K562 (cell line): Measurements from ENCODE around the gene RTF1. TPM values are rescaled to one million over a fixed set of nuclear protein-coding genes. Genes with fewer than 3 reads are reported as not detected.
A peak's percentile ranks its signal among the peaks of the same experiment; 100 is the strongest.

ENCODE experiments used
- ATAC-seq: fragments of 200-7000 bp; cut with Tn5 transposase; 3 replicates; pipeline ENCODE4 v1.9.1; 2020; ENCODE audit warnings: moderate library complexity
- BruUV-seq: library from RNA; stranded (reverse); fragments of 400-500 nt; replicated peaks from 2 replicates; lab custom pipeline; 2021; lab: Mats Ljungman, UMichigan
- CTCF ChIA-PET: fragments of 300-600 bp; formaldehyde crosslinking; extraction: SDS; loops from one replicate; lab custom pipeline; 2021; ENCODE audit warnings: low intra/inter-chr PET ratio; lab: Yijun Ruan, JAX
- POLR2A ChIA-PET: fragments of 300-600, 350-650 bp; sonication (Branson Sonifier 250); formaldehyde crosslinking; extraction: SDS; loops from one replicate; lab custom pipeline; 2021; ENCODE audit warnings: antibody characterized with exemption, inconsistent platforms; lab: Yijun Ruan, JAX
- DNase-seq, 4 experiments: peaks; one replicate each; pipeline versions ENCODE4 v3.0.0 to v3.0.0-alpha.2; 2011 to 2018; ENCODE audit warnings: low spot score in 3 of 4, mixed read lengths in 3 of 4; ENCODE audit errors: extremely low read depth in 1 of 4
- FAIRE-seq: peaks from 2 replicates; lab custom pipeline; 2011; peaks lifted over from hg19 to GRCh38; lab: Jason Lieb, UNC
- H2AFZ ChIP-seq: 2 replicates; pipeline ENCODE4 v1.6.0; 2011; ENCODE audit warnings: low read depth, low read length, control low read depth, inconsistent platforms
- H3K27ac ChIP-seq: fragments of 200-600 bp; 3 replicates; pipeline ENCODE4 v1.8.0; 2011; ENCODE audit warnings: low read depth, mild to moderate bottlenecking, control low read depth, inconsistent platforms, low read length, moderate library complexity, mixed read lengths; ENCODE audit errors: extremely low read depth
- H3K27me3 ChIP-seq, 2 experiments: fragments of 300-600 bp in 1 of 2; 2 replicates in 1 of 2; 3 replicates in 1 of 2; pipeline versions ENCODE4 v1.6.0 to v1.8.0; 2011; ENCODE audit warnings: inconsistent platforms in 2 of 2, low read length in 2 of 2, mild to moderate bottlenecking in 1 of 2, mixed read lengths in 1 of 2, moderate library complexity in 1 of 2; ENCODE audit not compliant: control insufficient read depth in 2 of 2, insufficient read depth in 2 of 2
- H3K36me3 ChIP-seq: fragments of 300-600 bp; 3 replicates; pipeline ENCODE4 v1.8.0; 2011; ENCODE audit warnings: mild to moderate bottlenecking, low read length, inconsistent platforms; ENCODE audit not compliant: control insufficient read depth, insufficient read depth
- H3K4me1 ChIP-seq, 2 experiments: fragments of 200-600 bp in 1 of 2; replicated peaks in 1 of 2; 2 replicates in 1 of 2; 3 replicates in 1 of 2; pipeline versions ENCODE4 v1.5.1 to v1.8.0; 2011; ENCODE audit warnings: inconsistent platforms in 2 of 2, low read length in 2 of 2, mild to moderate bottlenecking in 1 of 2, mixed read lengths in 1 of 2, moderate library complexity in 1 of 2; ENCODE audit not compliant: control insufficient read depth in 2 of 2, insufficient read depth in 2 of 2
- H3K4me2 ChIP-seq: 2 replicates; pipeline ENCODE4 v1.6.1; 2011; ENCODE audit warnings: low read length, control low read depth, inconsistent platforms, mixed read lengths; ENCODE audit not compliant: insufficient read depth
- H3K4me3 ChIP-seq: fragments of 200-600 bp; sonication (generic), shearing (Covaris generic); 2 replicates; pipeline ENCODE4 v1.5.1; 2016; ENCODE audit warnings: control low read depth, inconsistent platforms
- H3K79me2 ChIP-seq: fragments of 200-600 bp; 3 replicates; pipeline ENCODE4 v1.8.0; 2011; ENCODE audit warnings: low read length, inconsistent platforms; ENCODE audit not compliant: control insufficient read depth, insufficient read depth
- H3K9ac ChIP-seq, 2 experiments: 2 replicates each; pipeline versions ENCODE4 v1.6.0 to v1.6.1; 2011; ENCODE audit warnings: low read depth in 2 of 2, low read length in 2 of 2, control low read depth in 1 of 2, inconsistent platforms in 1 of 2, mild to moderate bottlenecking in 1 of 2, mixed read lengths in 1 of 2; ENCODE audit not compliant: insufficient read depth in 1 of 2
- H3K9me1 ChIP-seq: one replicate; pipeline ENCODE4 v1.6.0; 2011; ENCODE audit warnings: inconsistent platforms, mild to moderate bottlenecking, low read length, moderate library complexity; ENCODE audit not compliant: control insufficient read depth, insufficient read depth
- H3K9me3 ChIP-seq: replicated peaks from 2 replicates; pipeline ENCODE4 v1.5.1; 2011; ENCODE audit warnings: low read depth, low read length, inconsistent platforms; ENCODE audit not compliant: control insufficient read depth, insufficient read depth
- H4K20me1 ChIP-seq: replicated peaks from 2 replicates; pipeline ENCODE4 v1.6.1; 2011; ENCODE audit warnings: low read length, inconsistent platforms, mixed read lengths; ENCODE audit not compliant: control insufficient read depth, insufficient read depth
- BRD9 ChIP-seq: fragments of 450-650 bp; IDR thresholded peaks from 2 replicates; pipeline ENCODE4 v1.6.1; 2018; ENCODE audit warnings: low read depth; ENCODE audit not compliant: partially characterized antibody
- KHSRP ChIP-seq: fragments of 450-650 bp; IDR thresholded peaks from 2 replicates; pipeline ENCODE4 v1.6.1; 2017
- ZBTB7A ChIP-seq: IDR thresholded peaks from 2 replicates; pipeline ENCODE4 v1.6.1; 2011; ENCODE audit warnings: low read depth, mild to moderate bottlenecking, low read length, moderate library complexity, borderline replicate concordance; ENCODE audit not compliant: control insufficient read depth
- WGBS: fragments of 100-300 bp; shearing (Covaris generic); methylation state at CpG from one replicate; pipeline ENCODE4 v1.1.6; 2016; ENCODE audit warnings: low coverage, mixed read lengths; ENCODE audit not compliant: insufficient coverage; ENCODE audit errors: missing lambda C conversion rate; 5-methylcytosine and 5-hydroxymethylcytosine counted together
- in situ Hi-C: fragments of 300-500 bp; cut with MboI; formaldehyde crosslinking; loops from 4 replicates; pipeline ENCODE4 v1.15.0; 2018; ENCODE audit warnings: inconsistent platforms, mixed read lengths
- intact Hi-C: fragments of 100-400 bp; cut with micrococcal nuclease; formaldehyde crosslinking; loops from 2 replicates; pipeline ENCODE4 v1.14.2; 2022
- polyA plus RNA-seq, 8 experiments: library from polyadenylated mRNA; depleted of rRNA in 4 of 8; stranded (reverse) in 5 of 8; unstranded in 3 of 8; fragments of >200 nt; fragmentation: Nextera tagmentation in 2 of 8; fragmentation: Illumina TruSeq in 1 of 8; extraction: Ambion mirVana in 2 of 8; extraction: Trizol in 1 of 8; gene quantifications; 2 replicates each; pipeline versions ENCODE4 v1.2.1 to v1.2.3, GENCODE V29; 2011 to 2014; ENCODE audit warnings: inconsistent platforms in 1 of 8, missing spikeins in 1 of 8
- total RNA-seq, 7 experiments: library from RNA; depleted of rRNA in 6 of 7; stranded (reverse); fragments of >200 nt in 6 of 7; fragmentation: Illumina TruSeq in 2 of 7; extraction: Trizol in 2 of 7; gene quantifications; 2 replicates each; pipeline versions ENCODE4 v1.2.1 to v1.2.3, GENCODE V29; 2011 to 2021; ENCODE audit warnings: low replicate concordance in 1 of 7
- TF ChIP-seq, protein P1 (sequence below): sonication (generic); formaldehyde crosslinking; IDR thresholded peaks from 2 replicates; pipeline ENCODE4 v1.8.1; 2023; ENCODE audit warnings: mild to moderate bottlenecking, missing genetic modification reagents
- TF ChIP-seq, protein P2 (sequence below): fragments of 450-650 bp; IDR thresholded peaks from 2 replicates; pipeline ENCODE4 v1.6.1; 2016; ENCODE audit warnings: borderline replicate concordance
- TF ChIP-seq, protein P3 (sequence below): sonication (generic); formaldehyde crosslinking; IDR thresholded peaks from 2 replicates; pipeline ENCODE4 v1.8.1; 2023; ENCODE audit warnings: missing genetic modification reagents, mild to moderate bottlenecking, borderline replicate concordance

The RTF1 gene
- total and polyA plus RNA-seq, 9 of the 15 experiments (the other 6 are each of a cell fraction or from before 2014, with no cell fraction given), result 7.6 to 69.5 (median 31.5) TPM

DNA sequence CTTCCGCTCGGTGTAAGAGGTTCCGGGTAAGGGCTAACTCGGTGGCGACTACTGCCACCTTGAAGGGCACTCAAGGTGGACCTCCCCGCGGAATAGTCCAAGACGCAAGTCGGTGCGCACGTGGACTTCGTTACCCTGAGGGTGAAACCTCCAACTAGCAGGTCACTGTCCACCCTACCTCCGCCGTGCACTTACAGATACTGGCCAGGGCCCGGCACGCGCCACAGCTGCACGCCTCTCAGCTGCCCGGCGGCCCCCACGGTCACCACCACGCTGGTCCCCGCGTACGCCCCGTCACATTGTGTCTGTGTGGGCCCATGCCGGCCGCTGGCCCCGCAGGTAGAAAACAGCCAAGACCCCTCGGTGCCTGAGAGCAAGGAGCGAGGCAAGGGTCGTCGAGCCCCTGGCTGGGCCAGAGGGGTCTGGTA, 95.6 kb downstream of the RTF1 start:
- Histone ChIP-seq H3K9me1 (peaks cover 3% of the 10 kb centered on the region), H3K9me3 (no peaks in the 10 kb centered on the region), H3K4me3 (peak overlapping the region; percentile 47), H2AFZ (peak overlapping the region; percentile 97), H3K9ac (peak overlapping the region; percentile 67 to 89; a peak in 3 of 4 replicates), H4K20me1 (no peaks in the 10 kb centered on the region), H3K27ac (peak overlapping the region; percentile 66; the same call in 1 of the 3 replicates), H3K36me3 (peaks cover 6% of the 10 kb centered on the region; the same call in 2 of the 3 replicates), H3K27me3 (no peaks in the 10 kb centered on the region), H3K79me2 (no peaks in the 10 kb centered on the region; the same call in 2 of the 3 replicates), H3K4me1 (peaks cover 9 to 30% of the 10 kb centered on the region in 2 experiments; a peak in 4 of 5 replicates), H3K4me2 (peak overlapping the region; percentile 85)
- 88% methylated on average over 30 of the region's 33 CpGs for WGBS
- FAIRE-seq (no peak), ATAC-seq (no peak), DNase-seq (no peak)
- in situ Hi-C loops (no loop called here), intact Hi-C loops (loop anchor here (2.0 kb wide), 1 partner anchor 18 kb away; no protein-coding TSS in a partner anchor)
- POLR2A ChIA-PET, result interaction anchor here (0.5 to 1.0 kb wide), 4 partner anchors 16 to 66 kb away, joined by 3 read pairs; partner anchors contain the start of gene ITPKA
- CTCF ChIA-PET, result no interaction called here
- BruUV-seq, result no TSS peak
- TF ChIP-seq BRD9 (no peak), KHSRP (no peak), ZBTB7A (0 out of 2 replicates have a peak, but pooled peaks have one; percentile 18)
- TF ChIP-seq, protein P1, sequence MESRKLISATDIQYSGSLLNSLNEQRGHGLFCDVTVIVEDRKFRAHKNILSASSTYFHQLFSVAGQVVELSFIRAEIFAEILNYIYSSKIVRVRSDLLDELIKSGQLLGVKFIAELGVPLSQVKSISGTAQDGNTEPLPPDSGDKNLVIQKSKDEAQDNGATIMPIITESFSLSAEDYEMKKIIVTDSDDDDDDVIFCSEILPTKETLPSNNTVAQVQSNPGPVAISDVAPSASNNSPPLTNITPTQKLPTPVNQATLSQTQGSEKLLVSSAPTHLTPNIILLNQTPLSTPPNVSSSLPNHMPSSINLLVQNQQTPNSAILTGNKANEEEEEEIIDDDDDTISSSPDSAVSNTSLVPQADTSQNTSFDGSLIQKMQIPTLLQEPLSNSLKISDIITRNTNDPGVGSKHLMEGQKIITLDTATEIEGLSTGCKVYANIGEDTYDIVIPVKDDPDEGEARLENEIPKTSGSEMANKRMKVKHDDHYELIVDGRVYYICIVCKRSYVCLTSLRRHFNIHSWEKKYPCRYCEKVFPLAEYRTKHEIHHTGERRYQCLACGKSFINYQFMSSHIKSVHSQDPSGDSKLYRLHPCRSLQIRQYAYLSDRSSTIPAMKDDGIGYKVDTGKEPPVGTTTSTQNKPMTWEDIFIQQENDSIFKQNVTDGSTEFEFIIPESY, result peak; percentile 85
- TF ChIP-seq, protein P2, sequence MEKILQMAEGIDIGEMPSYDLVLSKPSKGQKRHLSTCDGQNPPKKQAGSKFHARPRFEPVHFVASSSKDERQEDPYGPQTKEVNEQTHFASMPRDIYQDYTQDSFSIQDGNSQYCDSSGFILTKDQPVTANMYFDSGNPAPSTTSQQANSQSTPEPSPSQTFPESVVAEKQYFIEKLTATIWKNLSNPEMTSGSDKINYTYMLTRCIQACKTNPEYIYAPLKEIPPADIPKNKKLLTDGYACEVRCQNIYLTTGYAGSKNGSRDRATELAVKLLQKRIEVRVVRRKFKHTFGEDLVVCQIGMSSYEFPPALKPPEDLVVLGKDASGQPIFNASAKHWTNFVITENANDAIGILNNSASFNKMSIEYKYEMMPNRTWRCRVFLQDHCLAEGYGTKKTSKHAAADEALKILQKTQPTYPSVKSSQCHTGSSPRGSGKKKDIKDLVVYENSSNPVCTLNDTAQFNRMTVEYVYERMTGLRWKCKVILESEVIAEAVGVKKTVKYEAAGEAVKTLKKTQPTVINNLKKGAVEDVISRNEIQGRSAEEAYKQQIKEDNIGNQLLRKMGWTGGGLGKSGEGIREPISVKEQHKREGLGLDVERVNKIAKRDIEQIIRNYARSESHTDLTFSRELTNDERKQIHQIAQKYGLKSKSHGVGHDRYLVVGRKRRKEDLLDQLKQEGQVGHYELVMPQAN, result no peak
- TF ChIP-seq, protein P3, sequence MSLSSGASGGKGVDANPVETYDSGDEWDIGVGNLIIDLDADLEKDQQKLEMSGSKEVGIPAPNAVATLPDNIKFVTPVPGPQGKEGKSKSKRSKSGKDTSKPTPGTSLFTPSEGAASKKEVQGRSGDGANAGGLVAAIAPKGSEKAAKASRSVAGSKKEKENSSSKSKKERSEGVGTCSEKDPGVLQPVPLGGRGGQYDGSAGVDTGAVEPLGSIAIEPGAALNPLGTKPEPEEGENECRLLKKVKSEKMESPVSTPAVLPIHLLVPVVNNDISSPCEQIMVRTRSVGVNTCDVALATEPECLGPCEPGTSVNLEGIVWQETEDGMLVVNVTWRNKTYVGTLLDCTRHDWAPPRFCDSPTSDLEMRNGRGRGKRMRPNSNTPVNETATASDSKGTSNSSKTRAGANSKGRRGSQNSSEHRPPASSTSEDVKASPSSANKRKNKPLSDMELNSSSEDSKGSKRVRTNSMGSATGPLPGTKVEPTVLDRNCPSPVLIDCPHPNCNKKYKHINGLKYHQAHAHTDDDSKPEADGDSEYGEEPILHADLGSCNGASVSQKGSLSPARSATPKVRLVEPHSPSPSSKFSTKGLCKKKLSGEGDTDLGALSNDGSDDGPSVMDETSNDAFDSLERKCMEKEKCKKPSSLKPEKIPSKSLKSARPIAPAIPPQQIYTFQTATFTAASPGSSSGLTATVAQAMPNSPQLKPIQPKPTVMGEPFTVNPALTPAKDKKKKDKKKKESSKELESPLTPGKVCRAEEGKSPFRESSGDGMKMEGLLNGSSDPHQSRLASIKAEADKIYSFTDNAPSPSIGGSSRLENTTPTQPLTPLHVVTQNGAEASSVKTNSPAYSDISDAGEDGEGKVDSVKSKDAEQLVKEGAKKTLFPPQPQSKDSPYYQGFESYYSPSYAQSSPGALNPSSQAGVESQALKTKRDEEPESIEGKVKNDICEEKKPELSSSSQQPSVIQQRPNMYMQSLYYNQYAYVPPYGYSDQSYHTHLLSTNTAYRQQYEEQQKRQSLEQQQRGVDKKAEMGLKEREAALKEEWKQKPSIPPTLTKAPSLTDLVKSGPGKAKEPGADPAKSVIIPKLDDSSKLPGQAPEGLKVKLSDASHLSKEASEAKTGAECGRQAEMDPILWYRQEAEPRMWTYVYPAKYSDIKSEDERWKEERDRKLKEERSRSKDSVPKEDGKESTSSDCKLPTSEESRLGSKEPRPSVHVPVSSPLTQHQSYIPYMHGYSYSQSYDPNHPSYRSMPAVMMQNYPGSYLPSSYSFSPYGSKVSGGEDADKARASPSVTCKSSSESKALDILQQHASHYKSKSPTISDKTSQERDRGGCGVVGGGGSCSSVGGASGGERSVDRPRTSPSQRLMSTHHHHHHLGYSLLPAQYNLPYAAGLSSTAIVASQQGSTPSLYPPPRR, result no peak
